Activated B cell treated with CpG ODN at 0.5 μM for 24 hours (primary cell): ENCODE data around the gene PYGO2. TPM values are rescaled to one million over a fixed set of nuclear protein-coding genes. Genes with fewer than 3 reads are reported as not detected.
"Not testable (repeated sequence)": the region's sequence is repeated elsewhere in the genome, so short reads cannot be mapped to it uniquely, and the experiment has no call there.

Experiments used
- ATAC-seq: fragments of 200-7000 bp; cut with Tn5 transposase; one replicate; pipeline ENCODE4 v1.10.0; 2021; ENCODE audit warnings: low read depth, mild to moderate bottlenecking, moderate library complexity
- CTCF ChIA-PET: fragments of 350-600 bp; sonication (Branson Sonifier 250); formaldehyde crosslinking; loops from one replicate; lab custom pipeline; 2021; ENCODE audit warnings: antibody characterized with exemption; lab: Charles Lee
- POLR2A ChIA-PET: fragments of 350-600 bp; sonication (Branson Sonifier 250); formaldehyde crosslinking; loops from one replicate; lab custom pipeline; 2021; ENCODE audit warnings: antibody characterized with exemption; lab: Charles Lee
- DNase-seq: peaks from one replicate; pipeline ENCODE4 v3.0.0; 2022
- H3K27ac Mint-ChIP-seq: one replicate; pipeline ENCODE4 v1.8.0; 2020; ENCODE audit warnings: mixed read lengths
- H3K27me3 Mint-ChIP-seq: one replicate; pipeline ENCODE4 v1.8.0; 2021; ENCODE audit warnings: mixed read lengths
- H3K36me3 Mint-ChIP-seq: one replicate; pipeline ENCODE4 v1.8.0; 2021; ENCODE audit warnings: low read depth, mixed read lengths
- H3K4me1 Mint-ChIP-seq: one replicate; pipeline ENCODE4 v1.8.0; 2021; ENCODE audit warnings: mixed read lengths
- H3K4me3 Mint-ChIP-seq: one replicate; pipeline ENCODE4 v1.8.0; 2020; ENCODE audit warnings: mild to moderate bottlenecking, mixed read lengths
- H3K9me3 Mint-ChIP-seq: one replicate; pipeline ENCODE4 v1.8.0; 2020; ENCODE audit warnings: mixed read lengths
- intact Hi-C: fragments of 100-400 bp; cut with micrococcal nuclease; formaldehyde crosslinking; loops from one replicate; pipeline ENCODE4 v1.15.1; 2024
- total RNA-seq: library from RNA; stranded (reverse); gene quantifications from 2 replicates; pipeline ENCODE4 v1.2.3, GENCODE V29; 2022
- TF ChIP-seq, protein P1 (sequence below): fragments of 200-600 bp; IDR thresholded peaks from one replicate; pipeline ENCODE4 v1.8.0; 2022; ENCODE audit warnings: antibody characterized with exemption, mild to moderate bottlenecking

PYGO2 gene
- total RNA-seq, 1 donor from 2014 or later: 38.1 TPM

DNA sequence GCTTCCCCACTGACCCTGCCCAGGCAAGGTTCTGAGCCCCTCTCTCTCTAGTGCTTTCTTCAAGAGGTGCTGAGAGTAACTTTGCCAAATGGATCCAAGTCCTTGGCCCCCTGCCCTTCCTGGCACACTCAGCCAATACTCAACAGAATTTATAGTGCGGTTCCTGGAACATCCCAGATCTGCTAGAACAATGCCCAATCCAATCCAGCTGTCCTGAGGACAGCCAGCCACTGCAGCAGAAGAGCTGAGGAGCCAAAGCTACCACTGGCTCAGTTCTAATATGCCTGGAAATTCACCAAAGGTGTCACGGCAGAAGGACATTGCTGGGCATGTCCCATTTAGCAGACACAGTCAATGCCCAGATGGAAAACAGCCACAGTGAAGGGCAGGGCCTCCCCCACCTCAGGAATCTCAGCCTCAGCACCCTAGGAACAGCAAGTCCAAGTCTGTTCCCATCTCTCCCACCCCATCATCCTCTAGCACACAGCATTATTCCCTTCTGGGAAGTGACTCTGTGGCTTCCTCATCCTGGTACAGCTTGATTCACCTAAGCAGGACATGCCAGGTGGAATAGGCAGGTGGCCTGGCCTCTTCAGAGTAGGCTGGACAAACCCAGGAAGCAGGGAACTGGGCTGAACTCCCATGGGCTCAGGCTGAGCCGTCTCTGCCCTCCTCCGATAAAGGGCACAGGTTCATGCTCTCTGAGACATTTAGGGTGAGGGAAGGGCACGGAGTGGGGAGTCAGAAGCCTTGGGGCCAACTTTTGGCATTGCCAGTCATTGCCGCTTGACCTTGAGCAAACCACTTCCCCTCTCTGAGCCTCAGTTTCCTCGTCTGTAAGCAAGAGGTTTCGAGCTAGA is 49.7 kb downstream of the PYGO2 start:
- Mint-ChIP-seq H3K4me3 (no peak overlapping the region), H3K36me3 (peaks cover 6% of the 10 kb centered on the region), H3K27me3 (no peaks in the 10 kb centered on the region), H3K4me1 (no peaks in the 10 kb centered on the region), H3K27ac (no peak overlapping the region), H3K9me3 (no peaks in the 10 kb centered on the region)
- intact Hi-C loops: no loop called here
- TF ChIP-seq, protein P1, sequence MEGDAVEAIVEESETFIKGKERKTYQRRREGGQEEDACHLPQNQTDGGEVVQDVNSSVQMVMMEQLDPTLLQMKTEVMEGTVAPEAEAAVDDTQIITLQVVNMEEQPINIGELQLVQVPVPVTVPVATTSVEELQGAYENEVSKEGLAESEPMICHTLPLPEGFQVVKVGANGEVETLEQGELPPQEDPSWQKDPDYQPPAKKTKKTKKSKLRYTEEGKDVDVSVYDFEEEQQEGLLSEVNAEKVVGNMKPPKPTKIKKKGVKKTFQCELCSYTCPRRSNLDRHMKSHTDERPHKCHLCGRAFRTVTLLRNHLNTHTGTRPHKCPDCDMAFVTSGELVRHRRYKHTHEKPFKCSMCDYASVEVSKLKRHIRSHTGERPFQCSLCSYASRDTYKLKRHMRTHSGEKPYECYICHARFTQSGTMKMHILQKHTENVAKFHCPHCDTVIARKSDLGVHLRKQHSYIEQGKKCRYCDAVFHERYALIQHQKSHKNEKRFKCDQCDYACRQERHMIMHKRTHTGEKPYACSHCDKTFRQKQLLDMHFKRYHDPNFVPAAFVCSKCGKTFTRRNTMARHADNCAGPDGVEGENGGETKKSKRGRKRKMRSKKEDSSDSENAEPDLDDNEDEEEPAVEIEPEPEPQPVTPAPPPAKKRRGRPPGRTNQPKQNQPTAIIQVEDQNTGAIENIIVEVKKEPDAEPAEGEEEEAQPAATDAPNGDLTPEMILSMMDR: no peak
- ATAC-seq (no peak), DNase-seq (no peak)
- ChIA-PET POLR2A (no interaction called here), CTCF (no interaction called here)

DNA sequence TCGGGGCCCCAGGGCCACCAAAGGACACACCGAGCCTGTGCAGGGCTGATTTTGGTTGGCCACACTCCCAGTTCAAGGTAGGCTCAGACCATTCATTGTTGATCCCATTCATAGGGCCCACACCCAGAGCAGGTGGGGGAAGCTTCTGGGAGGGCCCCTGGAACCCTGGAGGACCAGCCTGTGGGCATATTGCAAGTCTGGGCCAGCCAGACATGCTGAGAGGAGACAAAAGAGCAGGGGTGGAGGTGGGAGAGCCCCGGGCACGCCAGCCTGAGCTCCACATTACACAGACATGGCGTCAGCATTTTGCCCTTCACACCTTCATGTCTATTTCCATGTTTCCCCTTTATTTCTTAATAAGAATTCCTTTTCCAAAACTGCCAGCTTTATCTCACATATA is 50.7 kb downstream of the PYGO2 start:
- ChIA-PET CTCF (no interaction called here), POLR2A (no interaction called here)
- intact Hi-C loops: no loop called here
- TF ChIP-seq, protein P1: no peak
- ATAC-seq (no peak), DNase-seq (no peak)
- no peak overlapping the region for H3K4me3 Mint-ChIP-seq
- H3K27ac Mint-ChIP-seq: no peak overlapping the region
- no peaks in the 10 kb centered on the region for H3K27me3 Mint-ChIP-seq
- H3K4me1 Mint-ChIP-seq: no peaks in the 10 kb centered on the region
- no peaks in the 10 kb centered on the region for H3K36me3 Mint-ChIP-seq
- H3K9me3 Mint-ChIP-seq: no peaks in the 10 kb centered on the region

DNA sequence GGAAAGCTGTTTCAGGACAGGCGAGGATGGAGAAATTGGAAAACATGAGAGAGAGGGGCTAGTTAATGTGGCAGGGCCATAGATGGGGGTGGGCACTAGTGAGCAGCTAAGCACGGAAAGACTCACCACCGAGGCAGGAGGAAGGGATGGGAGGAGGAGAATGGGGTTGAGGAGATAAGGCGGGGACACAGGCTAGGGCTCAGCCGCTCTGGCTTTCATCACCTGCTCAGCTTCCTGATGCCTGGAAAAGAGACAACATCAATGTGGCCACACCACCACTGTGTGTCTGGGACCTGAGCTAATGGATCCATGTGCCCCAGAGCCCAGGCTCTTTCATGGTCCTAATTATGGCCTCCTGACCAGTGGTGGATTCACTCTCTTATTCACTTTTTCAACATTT is 52.6 kb downstream of the PYGO2 start:
- ATAC-seq (no peak), DNase-seq (no peak)
- TF ChIP-seq, protein P1: no peak
- Mint-ChIP-seq H3K27ac (no peak overlapping the region), H3K4me3 (no peak overlapping the region), H3K27me3 (no peaks in the 10 kb centered on the region), H3K36me3 (no peaks in the 10 kb centered on the region), H3K4me1 (no peaks in the 10 kb centered on the region), H3K9me3 (no peaks in the 10 kb centered on the region)
- CTCF ChIA-PET: no interaction called here
- POLR2A ChIA-PET: interaction anchor here (0.5 kb wide), 1 partner anchor 25 kb away, joined by 4 read pairs; no protein-coding TSS in a partner anchor
- intact Hi-C loops: no loop called here

DNA sequence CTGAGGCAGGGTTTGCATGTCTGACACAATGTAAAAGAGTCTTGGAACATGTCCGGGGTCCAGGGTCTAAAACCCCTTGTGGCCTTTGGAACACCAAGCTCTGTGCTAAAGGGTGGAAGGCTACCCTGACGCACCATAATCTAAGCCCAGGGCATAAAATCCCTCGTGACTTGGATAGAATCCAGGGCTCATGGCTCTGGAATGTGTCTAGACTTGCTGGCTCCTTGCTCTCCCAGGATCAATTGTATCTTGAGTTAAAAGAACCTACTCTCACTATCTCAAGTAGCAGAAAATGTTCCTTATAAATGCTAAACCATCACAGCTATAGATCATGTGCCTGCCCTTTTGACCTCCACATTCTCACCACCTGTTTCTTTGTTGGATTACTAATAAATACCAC is 53.5 kb downstream of the PYGO2 start:
- intact Hi-C loops: not testable (repeated sequence)

More for the DNA sequence above, 53.5 kb downstream of the PYGO2 start:
- H3K4me3 Mint-ChIP-seq, POLR2A ChIA-PET, H3K4me1 Mint-ChIP-seq, DNase-seq, CTCF ChIA-PET, H3K27me3 Mint-ChIP-seq, ATAC-seq, H3K36me3 Mint-ChIP-seq, H3K27ac Mint-ChIP-seq, H3K9me3 Mint-ChIP-seq: not testable (repeated sequence)

Other genes with a start within 250 kb of the PYGO2 start
- 0.44 and 1.1 TPM in 2 replicates for gene KCNN3, start 91.5 kb downstream of the PYGO2 start, total RNA-seq
- gene PMVK, start 25.1 kb downstream of the PYGO2 start, total RNA-seq: 24.6 and 26.3 TPM in 2 replicates
- 42.4 and 43.2 TPM in 2 replicates for gene PBXIP1, start 5.7 kb downstream of the PYGO2 start, total RNA-seq
- gene SHC1, start 9.0 kb upstream of the PYGO2 start, total RNA-seq: 59.3 and 60.9 TPM in 2 replicates
- 25.3 and 26.6 TPM in 2 replicates for gene CKS1B, start 12.9 kb upstream of the PYGO2 start, total RNA-seq
- 64.1 and 69.0 TPM in 2 replicates for gene FLAD1, start 21.6 kb upstream of the PYGO2 start, total RNA-seq
- 1.8 and 2.4 TPM in 2 replicates for gene LENEP, start 31.8 kb upstream of the PYGO2 start, total RNA-seq
- gene ZBTB7B, start 41.0 kb upstream of the PYGO2 start, total RNA-seq: 56.2 and 56.6 TPM in 2 replicates
- 1.0 TPM in 1 of 2 replicates, not detected in the other for gene DCST2, start 72.0 kb upstream of the PYGO2 start, total RNA-seq
- not detected in 2 replicates for gene DCST1, start 72.0 kb upstream of the PYGO2 start, total RNA-seq
- gene ADAM15, start 89.5 kb upstream of the PYGO2 start, total RNA-seq: 11.3 and 13.7 TPM in 2 replicates
- 7.8 and 9.5 TPM in 2 replicates for gene EFNA4, start 102.0 kb upstream of the PYGO2 start, total RNA-seq
- gene EFNA3, start 117.1 kb upstream of the PYGO2 start, total RNA-seq: 1.2 and 1.7 TPM in 2 replicates
- gene EFNA1, start 166.1 kb upstream of the PYGO2 start, total RNA-seq: 0.29 TPM in 1 of 2 replicates, not detected in the other
- gene SLC50A1, start 174.1 kb upstream of the PYGO2 start, total RNA-seq: 77.3 and 85.2 TPM in 2 replicates
- gene DPM3, start 178.7 kb upstream of the PYGO2 start, total RNA-seq: 33.2 and 36.8 TPM in 2 replicates
- 128 and 132 TPM in 2 replicates for gene KRTCAP2, start 211.5 kb upstream of the PYGO2 start, total RNA-seq
- 1.2 and 1.9 TPM in 2 replicates for gene TRIM46, start 212.1 kb upstream of the PYGO2 start, total RNA-seq
- gene THBS3, start 246.1 kb upstream of the PYGO2 start, total RNA-seq: 9.7 and 15.3 TPM in 2 replicates
- 36.7 and 38.2 TPM in 2 replicates for gene MTX1, start 246.9 kb upstream of the PYGO2 start, total RNA-seq